Activated T-helper 2 cell treated with anti-CD3 and anti-CD28 coated beads, Interferon-gamma antibody, Interleukin-2, Interleukin-4, amounts not matched to agents 10 μg/mL and 5 μg/mL and 100 μg/mL, durations not matched to agents 14 hours and 24 hours and 36 hours (primary cell): ENCODE measurements around the gene KCTD3. TPM values are rescaled to one million over a fixed set of nuclear protein-coding genes. Genes with fewer than 3 reads are reported as not detected.

Experiments used
- DNase-seq: peaks from one replicate; pipeline ENCODE4 v3.0.0; 2021; ENCODE audit warnings: low spot score
- H3K27ac Mint-ChIP-seq: one replicate; pipeline ENCODE4 v1.8.0; 2021; ENCODE audit warnings: mixed read lengths
- H3K27me3 Mint-ChIP-seq: one replicate; pipeline ENCODE4 v1.8.0; 2021; ENCODE audit warnings: low read depth, mixed read lengths
- H3K36me3 Mint-ChIP-seq: one replicate; pipeline ENCODE4 v1.8.0; 2021; ENCODE audit warnings: low read depth, mixed read lengths
- H3K4me1 Mint-ChIP-seq: one replicate; pipeline ENCODE4 v1.8.0; 2021; ENCODE audit warnings: low read depth, mixed read lengths
- H3K4me3 Mint-ChIP-seq: one replicate; pipeline ENCODE4 v1.8.0; 2021; ENCODE audit warnings: low read depth, mild to moderate bottlenecking, moderate library complexity, mixed read lengths
- H3K9me3 Mint-ChIP-seq: one replicate; pipeline ENCODE4 v1.8.0; 2021; ENCODE audit warnings: mixed read lengths
- intact Hi-C: fragments of 100-400 bp; cut with micrococcal nuclease; formaldehyde crosslinking; loops from one replicate; pipeline ENCODE4 v1.15.1; 2023
- total RNA-seq: library from RNA; stranded (reverse); gene quantifications from 2 replicates; pipeline ENCODE4 v1.2.3, GENCODE V29; 2022

The KCTD3 gene
- total RNA-seq, 1 donor from 2014 or later, result 6.8 TPM

- intact Hi-C loops, result no loop called here
- Mint-ChIP-seq H3K4me3 (no peak overlapping the region), H3K27ac (no peak overlapping the region), H3K9me3 (peaks cover 4% of the 10 kb centered on the region), H3K4me1 (peaks cover 5% of the 10 kb centered on the region), H3K36me3 (no peaks in the 10 kb centered on the region), H3K27me3 (no peaks in the 10 kb centered on the region)
- DNase-seq, result no peak
Observed at GRCh38 chr1:215539803-215540570, 27.1 kb upstream of the KCTD3 start.

- H3K36me3 Mint-ChIP-seq, result no peaks in the 10 kb centered on the region
- peaks cover 5% of the 10 kb centered on the region for H3K4me1 Mint-ChIP-seq
- no peaks in the 10 kb centered on the region for H3K27me3 Mint-ChIP-seq
- no peak overlapping the region for H3K27ac Mint-ChIP-seq
- H3K9me3 Mint-ChIP-seq, result peaks cover 4% of the 10 kb centered on the region
- no peak for DNase-seq
- H3K4me3 Mint-ChIP-seq, result no peak overlapping the region
- intact Hi-C loops, result no loop called here
Observed at GRCh38 chr1:215542301-215542700, 24.8 kb upstream of the KCTD3 start.

- Mint-ChIP-seq H3K27me3 (no peaks in the 10 kb centered on the region), H3K36me3 (no peaks in the 10 kb centered on the region), H3K27ac (no peak overlapping the region), H3K4me3 (no peak overlapping the region), H3K4me1 (peaks cover 5% of the 10 kb centered on the region), H3K9me3 (peaks cover 4% of the 10 kb centered on the region)
- no peak for DNase-seq
- intact Hi-C loops, result no loop called here
Observed at GRCh38 chr1:215543191-215543606, 23.9 kb upstream of the KCTD3 start.

GRCh38 chr1:215543806-215544205 is 23.3 kb upstream of the KCTD3 start:
- DNase-seq, result no peak
- Mint-ChIP-seq H3K36me3 (no peaks in the 10 kb centered on the region), H3K4me1 (peaks cover 5% of the 10 kb centered on the region), H3K4me3 (no peak overlapping the region), H3K9me3 (peaks cover 4% of the 10 kb centered on the region), H3K27ac (no peak overlapping the region), H3K27me3 (no peaks in the 10 kb centered on the region)
- intact Hi-C loops, result no loop called here

- Mint-ChIP-seq H3K27ac (no peak overlapping the region), H3K27me3 (no peaks in the 10 kb centered on the region), H3K4me3 (no peak overlapping the region), H3K9me3 (peaks cover 4% of the 10 kb centered on the region), H3K36me3 (no peaks in the 10 kb centered on the region), H3K4me1 (peaks cover 5% of the 10 kb centered on the region)
- no peak for DNase-seq
- intact Hi-C loops, result no loop called here
Observed at GRCh38 chr1:215544566-215544965, 22.5 kb upstream of the KCTD3 start.

GRCh38 chr1:215545096-215545495 is 22.0 kb upstream of the KCTD3 start:
- Mint-ChIP-seq H3K9me3 (peaks cover 4% of the 10 kb centered on the region), H3K27ac (no peak overlapping the region), H3K36me3 (no peaks in the 10 kb centered on the region), H3K27me3 (no peaks in the 10 kb centered on the region), H3K4me1 (peaks cover 5% of the 10 kb centered on the region), H3K4me3 (no peak overlapping the region)
- intact Hi-C loops, result no loop called here
- DNase-seq, result no peak

GRCh38 chr1:215547011-215547410 is 20.1 kb upstream of the KCTD3 start:
- intact Hi-C loops, result no loop called here
- Mint-ChIP-seq H3K27ac (no peak overlapping the region), H3K4me3 (no peak overlapping the region), H3K27me3 (peaks cover 3% of the 10 kb centered on the region), H3K4me1 (peaks cover 5% of the 10 kb centered on the region), H3K9me3 (peaks cover 4% of the 10 kb centered on the region), H3K36me3 (no peaks in the 10 kb centered on the region)
- no peak for DNase-seq

GRCh38 chr1:215551806-215552205 is 15.3 kb upstream of the KCTD3 start:
- H3K9me3 Mint-ChIP-seq, result peaks cover 19% of the 10 kb centered on the region
- peaks cover 6% of the 10 kb centered on the region for H3K27me3 Mint-ChIP-seq
- no peak overlapping the region for H3K4me3 Mint-ChIP-seq
- no peaks in the 10 kb centered on the region for H3K36me3 Mint-ChIP-seq
- H3K27ac Mint-ChIP-seq, result no peak overlapping the region
- DNase-seq, result no peak
- H3K4me1 Mint-ChIP-seq, result no peaks in the 10 kb centered on the region
- intact Hi-C loops, result no loop called here

GRCh38 chr1:215554865-215555264 is 12.2 kb upstream of the KCTD3 start:
- Mint-ChIP-seq H3K9me3 (peaks cover 19% of the 10 kb centered on the region), H3K4me3 (no peak overlapping the region), H3K4me1 (no peaks in the 10 kb centered on the region), H3K27ac (no peak overlapping the region), H3K36me3 (no peaks in the 10 kb centered on the region), H3K27me3 (peaks cover 6% of the 10 kb centered on the region)
- intact Hi-C loops, result no loop called here
- DNase-seq, result no peak

GRCh38 chr1:215555531-215555930 is 11.6 kb upstream of the KCTD3 start:
- H3K9me3 Mint-ChIP-seq, result peaks cover 19% of the 10 kb centered on the region
- no peaks in the 10 kb centered on the region for H3K4me1 Mint-ChIP-seq
- peaks cover 4% of the 10 kb centered on the region for H3K27me3 Mint-ChIP-seq
- intact Hi-C loops, result no loop called here
- H3K27ac Mint-ChIP-seq, result no peak overlapping the region
- H3K4me3 Mint-ChIP-seq, result no peak overlapping the region
- no peak for DNase-seq
- H3K36me3 Mint-ChIP-seq, result no peaks in the 10 kb centered on the region

- DNase-seq, result no peak
- Mint-ChIP-seq H3K36me3 (no peaks in the 10 kb centered on the region), H3K4me1 (no peaks in the 10 kb centered on the region), H3K27me3 (peaks cover 4% of the 10 kb centered on the region), H3K4me3 (no peak overlapping the region), H3K27ac (no peak overlapping the region), H3K9me3 (peaks cover 19% of the 10 kb centered on the region)
- intact Hi-C loops, result no loop called here
Observed at GRCh38 chr1:215556996-215557395, 10.1 kb upstream of the KCTD3 start.

- no peaks in the 10 kb centered on the region for H3K4me1 Mint-ChIP-seq
- peaks cover 19% of the 10 kb centered on the region for H3K9me3 Mint-ChIP-seq
- intact Hi-C loops, result no loop called here
- no peak overlapping the region for H3K27ac Mint-ChIP-seq
- no peaks in the 10 kb centered on the region for H3K36me3 Mint-ChIP-seq
- DNase-seq, result no peak
- no peak overlapping the region for H3K4me3 Mint-ChIP-seq
- peaks cover 4% of the 10 kb centered on the region for H3K27me3 Mint-ChIP-seq
Observed at GRCh38 chr1:215557504-215557903, 9.6 kb upstream of the KCTD3 start.

- H3K27ac Mint-ChIP-seq, result no peak overlapping the region
- intact Hi-C loops, result no loop called here
- no peak for DNase-seq
- no peaks in the 10 kb centered on the region for H3K4me1 Mint-ChIP-seq
- no peak overlapping the region for H3K4me3 Mint-ChIP-seq
- no peaks in the 10 kb centered on the region for H3K36me3 Mint-ChIP-seq
- H3K9me3 Mint-ChIP-seq, result peaks cover 19% of the 10 kb centered on the region
- peaks cover 7% of the 10 kb centered on the region for H3K27me3 Mint-ChIP-seq
Observed at GRCh38 chr1:215557992-215558626, 9.0 kb upstream of the KCTD3 start.
